GM12865 (cell line): ENCODE data around the gene GH2.
"Not testable (repeated sequence)": the region's sequence is repeated elsewhere in the genome, so short reads cannot be mapped to it uniquely, and the experiment has no call there.

Experiments used
- DNase-seq: peaks from one replicate; pipeline ENCODE4 v3.0.0; 2010; ENCODE audit warnings: low read depth
- H3K4me3 ChIP-seq: 2 replicates; pipeline ENCODE4 v1.5.1; 2011; ENCODE audit warnings: mild to moderate bottlenecking, low read depth, low read length, control low read depth
- TF ChIP-seq, protein P1 (sequence below): IDR thresholded peaks from 2 replicates; pipeline ENCODE4 v1.5.1; 2011; ENCODE audit warnings: low read length, control low read depth, low read depth, inconsistent platforms; ENCODE audit not compliant: insufficient read depth; ENCODE audit errors: missing control alignments

GH2 gene

DNA sequence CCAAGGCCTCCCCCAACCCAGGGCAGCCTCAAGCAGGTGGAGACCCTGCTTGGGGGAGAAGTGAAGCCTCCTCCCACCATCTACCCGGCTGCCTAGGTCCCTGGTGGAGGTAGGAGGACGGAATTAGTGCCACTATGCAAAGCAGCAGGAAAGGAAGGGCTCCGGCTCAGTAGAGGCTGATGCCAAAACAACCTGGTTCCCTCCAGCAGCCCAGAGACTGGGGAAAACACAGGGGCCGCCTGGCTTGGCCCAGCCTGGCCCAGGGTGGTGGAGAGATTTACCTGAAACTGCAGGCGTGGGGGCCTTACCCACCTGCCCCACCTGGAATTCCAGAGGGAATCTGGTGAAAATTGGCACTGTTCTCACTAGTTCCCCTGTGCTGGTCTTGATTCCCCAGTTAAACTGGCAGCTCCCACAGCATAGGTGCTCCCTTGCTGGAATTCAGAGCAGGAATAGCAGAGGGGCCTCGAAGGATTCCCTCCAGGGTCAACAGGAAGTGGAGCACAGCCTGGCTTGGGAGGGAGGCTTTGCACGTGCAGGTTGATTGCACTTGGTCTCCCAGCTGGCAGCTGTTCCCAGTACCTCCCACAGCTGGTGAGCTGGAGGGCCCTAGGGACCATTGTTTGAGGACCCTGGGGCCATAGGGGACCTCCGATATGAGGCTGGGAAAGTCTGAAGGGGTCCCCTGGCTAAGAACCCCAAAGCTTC, 45.9 kb upstream of the GH2 start:
- DNase-seq, result peak; percentile 50
- 0 out of 2 replicates have a peak overlapping the region, but pooled peaks have one; percentile 5 for H3K4me3 ChIP-seq
- TF ChIP-seq, protein P1, sequence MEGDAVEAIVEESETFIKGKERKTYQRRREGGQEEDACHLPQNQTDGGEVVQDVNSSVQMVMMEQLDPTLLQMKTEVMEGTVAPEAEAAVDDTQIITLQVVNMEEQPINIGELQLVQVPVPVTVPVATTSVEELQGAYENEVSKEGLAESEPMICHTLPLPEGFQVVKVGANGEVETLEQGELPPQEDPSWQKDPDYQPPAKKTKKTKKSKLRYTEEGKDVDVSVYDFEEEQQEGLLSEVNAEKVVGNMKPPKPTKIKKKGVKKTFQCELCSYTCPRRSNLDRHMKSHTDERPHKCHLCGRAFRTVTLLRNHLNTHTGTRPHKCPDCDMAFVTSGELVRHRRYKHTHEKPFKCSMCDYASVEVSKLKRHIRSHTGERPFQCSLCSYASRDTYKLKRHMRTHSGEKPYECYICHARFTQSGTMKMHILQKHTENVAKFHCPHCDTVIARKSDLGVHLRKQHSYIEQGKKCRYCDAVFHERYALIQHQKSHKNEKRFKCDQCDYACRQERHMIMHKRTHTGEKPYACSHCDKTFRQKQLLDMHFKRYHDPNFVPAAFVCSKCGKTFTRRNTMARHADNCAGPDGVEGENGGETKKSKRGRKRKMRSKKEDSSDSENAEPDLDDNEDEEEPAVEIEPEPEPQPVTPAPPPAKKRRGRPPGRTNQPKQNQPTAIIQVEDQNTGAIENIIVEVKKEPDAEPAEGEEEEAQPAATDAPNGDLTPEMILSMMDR, result no peak

DNA sequence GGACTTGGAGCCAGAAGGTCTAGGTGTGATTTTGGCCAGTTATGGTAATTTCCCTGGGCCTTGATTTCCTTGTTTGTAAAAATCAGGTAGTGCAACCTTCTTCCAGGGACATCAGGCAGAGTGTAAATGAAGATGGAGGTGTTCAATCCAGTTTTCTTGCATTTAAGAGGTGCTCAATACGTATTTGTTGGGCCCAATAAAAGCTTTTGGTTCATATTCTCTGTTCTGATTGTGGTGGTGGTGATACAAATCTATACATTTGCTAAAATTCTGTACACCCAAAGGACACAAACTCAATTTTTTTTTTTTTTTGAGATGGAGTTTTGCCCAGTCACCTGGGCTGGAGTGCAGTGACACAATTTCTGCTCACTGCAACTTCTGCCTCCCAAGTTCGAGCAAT, 44.4 kb upstream of the GH2 start:
- no peak overlapping the region for H3K4me3 ChIP-seq
- no peak for DNase-seq
- TF ChIP-seq, protein P1, result no peak

DNA sequence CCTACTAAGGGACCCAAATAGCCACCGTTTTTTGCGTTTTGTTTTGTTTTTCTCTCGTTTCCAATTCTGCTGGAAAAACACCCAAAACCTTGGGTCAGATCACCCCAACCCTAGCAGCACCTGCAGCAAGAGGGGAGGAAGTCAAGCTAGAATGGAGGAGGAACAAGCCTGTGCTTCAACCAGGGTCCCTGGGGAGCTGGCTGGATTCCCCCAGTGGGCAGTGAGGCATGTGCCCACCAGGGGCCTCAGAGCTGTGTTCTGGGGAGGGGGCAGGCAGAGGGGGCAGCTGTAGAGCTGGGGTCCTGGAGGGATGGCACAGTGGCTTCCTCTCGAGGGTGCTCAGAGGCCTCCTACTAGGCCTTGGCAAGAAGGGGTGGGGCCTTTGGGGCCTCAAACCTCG, 43.9 kb upstream of the GH2 start:
- TF ChIP-seq, protein P1, result no peak
- H3K4me3 ChIP-seq, result no peak overlapping the region
- DNase-seq, result no peak

DNA sequence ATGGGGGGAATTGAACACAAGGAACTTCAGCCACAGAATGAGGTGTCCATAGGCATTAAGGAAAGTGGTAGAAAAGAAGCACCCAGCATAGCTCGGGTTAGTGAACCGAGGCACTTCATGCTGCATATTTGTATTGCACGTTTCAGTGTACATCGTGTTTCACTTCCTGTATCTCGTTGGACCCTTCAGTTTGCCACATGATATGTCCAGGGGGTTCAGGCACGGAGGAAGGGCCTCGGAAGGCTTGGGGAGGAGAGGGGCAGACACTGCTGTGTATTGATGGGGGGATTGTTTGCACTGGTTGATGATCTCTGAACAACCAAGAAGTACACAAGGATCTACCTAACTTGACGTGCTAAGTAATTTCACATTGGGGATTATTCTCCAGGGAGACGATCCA, 40.7 kb upstream of the GH2 start:
- peak; percentile 47 for DNase-seq
- not testable (repeated sequence) for H3K4me3 ChIP-seq

DNA sequence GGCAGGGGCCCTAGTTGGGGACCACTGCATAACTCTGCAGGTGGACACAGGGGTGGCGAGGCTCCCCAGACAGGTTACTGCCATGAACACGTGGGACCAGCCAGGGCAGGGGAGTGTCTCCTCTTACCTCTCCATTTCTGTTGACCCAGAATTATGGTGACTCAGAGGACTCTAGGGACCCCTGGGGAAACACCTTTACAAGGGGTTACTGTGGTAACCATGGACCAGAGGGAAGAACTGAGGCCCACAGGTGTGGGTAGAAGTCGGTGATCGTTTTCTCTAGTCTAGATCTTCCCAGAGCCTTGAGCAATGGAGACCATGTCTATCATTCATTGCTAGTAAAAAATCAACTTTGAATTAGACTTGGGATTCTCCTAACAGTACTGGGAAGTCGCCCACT, 39.0 kb upstream of the GH2 start:
- not testable (repeated sequence) for H3K4me3 ChIP-seq
- DNase-seq, result peak; percentile 35

DNA sequence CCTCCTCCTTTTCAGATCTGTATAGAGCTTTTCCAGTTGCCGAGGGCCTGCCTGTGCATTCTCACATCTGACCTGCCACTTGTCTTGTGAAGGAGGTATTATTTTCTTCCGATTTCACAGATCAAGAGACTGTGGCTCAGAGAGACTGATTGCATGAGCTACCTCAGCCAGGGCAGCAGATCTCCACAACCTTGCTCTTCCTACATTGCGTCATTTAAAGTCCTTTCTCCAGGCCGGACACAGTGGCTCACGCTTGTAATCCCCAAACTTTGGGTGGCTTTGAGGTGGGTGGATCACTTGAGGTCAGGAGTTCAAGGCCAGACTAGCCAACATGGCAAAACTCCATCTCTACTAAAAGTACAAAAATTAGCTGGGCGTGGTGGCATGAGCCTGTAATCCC, 38.3 kb upstream of the GH2 start:
- not testable (repeated sequence) for H3K4me3 ChIP-seq, DNase-seq

DNA sequence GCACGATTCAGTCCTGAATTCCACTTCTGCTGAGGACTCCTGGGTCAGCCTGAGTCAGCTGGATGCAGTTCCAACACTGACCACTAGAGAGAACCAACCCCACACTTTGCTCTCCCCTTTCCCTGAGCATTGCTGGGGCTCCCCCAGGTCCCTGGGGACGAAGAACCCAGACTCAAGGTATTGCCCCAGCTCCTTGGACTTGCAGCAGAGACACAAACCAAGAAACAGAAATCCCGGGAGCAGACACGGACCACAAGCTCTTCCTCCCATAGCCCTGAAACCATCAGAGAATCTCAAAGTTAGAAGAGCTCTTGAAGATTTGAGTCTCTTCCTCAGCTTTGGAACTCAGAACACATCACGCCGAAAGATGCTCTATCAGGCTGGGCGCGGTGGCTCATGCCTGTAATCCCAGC, 37.6 kb upstream of the GH2 start:
- TF ChIP-seq, protein P1, result peak; percentile 97
- peak; percentile 89 for DNase-seq

DNA sequence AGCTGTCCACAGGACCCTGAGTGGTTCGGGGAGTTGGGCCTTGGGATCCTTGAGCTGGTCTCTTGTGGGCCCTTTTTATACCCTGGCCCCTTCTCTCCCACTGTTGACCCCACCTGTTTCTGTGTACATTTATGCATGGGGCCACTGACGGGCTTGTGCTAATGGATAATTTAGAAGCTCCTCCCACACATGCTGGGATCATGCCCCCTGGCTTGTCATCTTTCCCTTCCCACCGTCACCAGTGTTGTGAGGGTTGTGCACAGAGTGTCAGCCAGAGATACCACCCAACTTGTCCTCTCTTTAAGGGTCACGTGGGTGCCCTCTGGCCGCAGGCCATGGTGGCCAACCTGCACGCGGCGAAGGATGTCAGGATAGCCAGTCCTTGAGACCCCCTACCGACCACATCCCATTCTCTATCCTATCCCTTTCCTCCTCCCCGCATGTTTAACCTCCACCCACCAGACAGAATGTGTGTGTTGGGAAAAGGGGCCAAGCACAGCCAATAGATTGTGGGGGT, 37.1 kb upstream of the GH2 start, which contains the start of gene GH1:
Gene GH1, minus strand, starts transcription at position 51 of the 517 bp plus-strand sequence. CDS start 63 bp downstream, outside the sequence.
- not testable (repeated sequence) for DNase-seq, H3K4me3 ChIP-seq

More for the DNA sequence above, 37.6 kb upstream of the GH2 start:
- H3K4me3 ChIP-seq, result no peak overlapping the region

DNA sequence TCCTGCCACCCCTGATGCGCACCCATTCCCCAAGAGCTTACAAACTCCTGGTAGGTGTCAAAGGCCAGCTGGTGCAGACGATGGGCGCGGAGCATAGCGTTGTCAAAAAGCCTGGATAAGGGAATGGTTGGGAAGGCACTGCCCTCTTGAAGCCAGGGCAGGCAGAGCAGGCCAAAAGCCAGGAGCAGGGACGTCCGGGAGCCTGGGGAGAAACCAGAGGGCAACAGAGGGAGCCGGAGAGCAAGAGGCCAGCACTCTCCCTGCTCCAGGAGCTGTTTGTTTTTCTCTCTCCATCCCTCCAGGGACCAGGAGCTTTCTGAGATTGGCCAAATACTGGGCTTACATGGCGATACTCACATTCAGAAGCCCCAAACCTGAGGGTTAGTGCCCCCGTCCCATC, 36.6 kb upstream of the GH2 start:
- TF ChIP-seq, protein P1, result no peak
- no peak for DNase-seq
- no peak overlapping the region for H3K4me3 ChIP-seq
